ENCODE measurements around the gene IRF7.

DNA sequence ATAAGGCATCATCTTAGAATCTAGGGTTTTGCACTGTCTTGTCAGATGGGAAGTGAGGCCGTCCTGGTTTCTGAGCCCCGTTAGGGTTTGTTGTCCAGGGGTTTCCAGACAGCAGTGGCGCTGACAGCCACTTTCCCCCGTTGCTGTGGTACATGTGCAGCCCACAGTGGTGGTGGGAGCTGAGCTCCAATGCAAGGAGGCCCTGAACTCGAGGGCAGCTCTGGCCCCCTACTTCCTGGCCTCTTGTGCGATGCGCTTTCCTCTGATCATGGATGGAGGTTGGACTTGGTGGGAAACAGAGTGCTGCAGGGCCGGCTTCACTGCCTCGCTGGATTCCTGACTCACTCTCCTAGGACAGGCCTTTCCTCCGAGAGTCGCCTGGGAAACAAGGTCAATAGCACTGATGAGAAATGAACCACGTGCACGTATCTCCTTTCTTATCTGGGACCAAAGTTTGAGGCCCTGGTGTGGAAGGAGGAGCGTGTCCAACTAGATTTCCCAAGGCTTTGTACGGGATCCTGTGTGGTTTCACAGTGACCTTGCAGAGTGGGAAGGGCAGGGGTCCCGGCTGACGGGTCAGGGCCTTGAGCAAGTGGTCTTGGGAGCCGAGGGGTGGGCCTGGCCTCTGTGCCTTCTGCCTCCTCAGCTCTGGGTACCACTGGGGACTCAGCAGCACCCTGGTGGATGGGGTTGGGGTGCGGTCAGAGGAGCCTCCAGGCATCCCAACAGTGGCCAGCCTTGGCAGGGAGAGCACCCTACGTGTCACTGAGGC is 35.7 kb downstream of the IRF7 start:
- TF ChIP-seq EGR1 (IDR thresholded peaks at IDR 0.05; ENCODE audit: low read depth) (no peak), ZNF274 (IDR thresholded peaks at IDR 0.05; ENCODE audit: low read depth, low read length) (no peak), CEBPB (IDR thresholded peaks at IDR 0.05; ENCODE audit: low read depth) (no peak), JUND (IDR thresholded peaks at IDR 0.05) (no peak), EZH2 (IDR thresholded peaks at IDR 0.05) (no peak), SIN3A (IDR thresholded peaks at IDR 0.05; ENCODE audit: low read depth) (no peak)
- TF ChIP-seq, protein P1, sequence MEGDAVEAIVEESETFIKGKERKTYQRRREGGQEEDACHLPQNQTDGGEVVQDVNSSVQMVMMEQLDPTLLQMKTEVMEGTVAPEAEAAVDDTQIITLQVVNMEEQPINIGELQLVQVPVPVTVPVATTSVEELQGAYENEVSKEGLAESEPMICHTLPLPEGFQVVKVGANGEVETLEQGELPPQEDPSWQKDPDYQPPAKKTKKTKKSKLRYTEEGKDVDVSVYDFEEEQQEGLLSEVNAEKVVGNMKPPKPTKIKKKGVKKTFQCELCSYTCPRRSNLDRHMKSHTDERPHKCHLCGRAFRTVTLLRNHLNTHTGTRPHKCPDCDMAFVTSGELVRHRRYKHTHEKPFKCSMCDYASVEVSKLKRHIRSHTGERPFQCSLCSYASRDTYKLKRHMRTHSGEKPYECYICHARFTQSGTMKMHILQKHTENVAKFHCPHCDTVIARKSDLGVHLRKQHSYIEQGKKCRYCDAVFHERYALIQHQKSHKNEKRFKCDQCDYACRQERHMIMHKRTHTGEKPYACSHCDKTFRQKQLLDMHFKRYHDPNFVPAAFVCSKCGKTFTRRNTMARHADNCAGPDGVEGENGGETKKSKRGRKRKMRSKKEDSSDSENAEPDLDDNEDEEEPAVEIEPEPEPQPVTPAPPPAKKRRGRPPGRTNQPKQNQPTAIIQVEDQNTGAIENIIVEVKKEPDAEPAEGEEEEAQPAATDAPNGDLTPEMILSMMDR (IDR thresholded peaks at IDR 0.05 in 2 of 3, conservative IDR thresholded peaks at IDR 0.05 in 1 of 3; ENCODE audit: borderline replicate concordance in 1 of 3, insufficient read depth in 1 of 3, low read depth in 2 of 3, low read length in 2 of 3) = no peak
- TF ChIP-seq, protein P2, sequence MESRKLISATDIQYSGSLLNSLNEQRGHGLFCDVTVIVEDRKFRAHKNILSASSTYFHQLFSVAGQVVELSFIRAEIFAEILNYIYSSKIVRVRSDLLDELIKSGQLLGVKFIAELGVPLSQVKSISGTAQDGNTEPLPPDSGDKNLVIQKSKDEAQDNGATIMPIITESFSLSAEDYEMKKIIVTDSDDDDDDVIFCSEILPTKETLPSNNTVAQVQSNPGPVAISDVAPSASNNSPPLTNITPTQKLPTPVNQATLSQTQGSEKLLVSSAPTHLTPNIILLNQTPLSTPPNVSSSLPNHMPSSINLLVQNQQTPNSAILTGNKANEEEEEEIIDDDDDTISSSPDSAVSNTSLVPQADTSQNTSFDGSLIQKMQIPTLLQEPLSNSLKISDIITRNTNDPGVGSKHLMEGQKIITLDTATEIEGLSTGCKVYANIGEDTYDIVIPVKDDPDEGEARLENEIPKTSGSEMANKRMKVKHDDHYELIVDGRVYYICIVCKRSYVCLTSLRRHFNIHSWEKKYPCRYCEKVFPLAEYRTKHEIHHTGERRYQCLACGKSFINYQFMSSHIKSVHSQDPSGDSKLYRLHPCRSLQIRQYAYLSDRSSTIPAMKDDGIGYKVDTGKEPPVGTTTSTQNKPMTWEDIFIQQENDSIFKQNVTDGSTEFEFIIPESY (IDR thresholded peaks at IDR 0.05; ENCODE audit: extremely low read depth, insufficient replicate concordance, low read length) = no peak
